Anterior cingulate cortex (tissue), 58 donors: Measurements from ENCODE around the gene RAP1GAP2.

Source experiments
- DNase-seq, 58 donors: peaks; one replicate each; lab custom pipeline; 2025; lab: John Stamatoyannopoulos, UW

The RAP1GAP2 gene

DNA sequence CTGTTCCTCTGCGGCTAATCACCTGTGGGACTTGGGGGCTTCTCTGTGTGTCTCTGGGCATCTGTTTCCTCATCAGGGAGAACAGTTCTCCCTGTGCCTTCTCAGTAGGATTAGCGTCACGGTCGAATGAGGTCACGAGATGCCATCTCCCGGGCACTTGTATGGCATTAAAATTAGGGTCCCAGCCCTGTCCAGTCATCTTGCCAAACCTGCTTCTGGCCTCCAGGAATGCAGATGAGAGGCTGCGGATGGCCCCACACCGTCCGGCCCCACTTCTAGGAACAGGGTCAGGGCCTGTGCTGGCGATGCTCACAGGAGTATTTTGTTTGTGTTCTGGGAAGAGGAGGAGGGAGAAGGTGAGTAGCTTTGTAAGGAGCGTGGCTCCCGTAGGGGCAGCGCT is 208.7 kb downstream of the RAP1GAP2 start:
- DNase-seq = peak in 3 of 58 donors; percentile 15 to 33 (median 20)

DNA sequence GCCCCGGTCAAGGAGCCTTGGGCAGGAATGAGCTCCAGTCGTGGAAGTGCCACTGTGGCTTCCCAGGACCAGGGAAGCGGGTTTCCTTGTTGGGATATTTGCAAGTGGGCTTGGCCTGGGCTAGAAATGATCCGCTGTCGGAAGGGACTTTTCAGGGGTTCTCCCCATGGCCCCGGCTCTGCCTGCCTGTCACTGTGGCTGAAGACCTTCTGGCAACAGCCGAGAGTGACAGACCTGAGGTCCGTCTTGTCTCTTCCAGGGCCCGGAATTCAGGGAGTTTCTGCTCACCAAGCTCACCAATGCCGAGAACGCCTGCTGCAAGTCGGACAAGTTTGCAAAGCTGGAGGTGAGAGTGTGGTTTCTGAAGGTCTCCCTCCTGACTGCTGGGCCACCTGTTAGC is 209.5 kb downstream of the RAP1GAP2 start:
- DNase-seq = no peak

DNA sequence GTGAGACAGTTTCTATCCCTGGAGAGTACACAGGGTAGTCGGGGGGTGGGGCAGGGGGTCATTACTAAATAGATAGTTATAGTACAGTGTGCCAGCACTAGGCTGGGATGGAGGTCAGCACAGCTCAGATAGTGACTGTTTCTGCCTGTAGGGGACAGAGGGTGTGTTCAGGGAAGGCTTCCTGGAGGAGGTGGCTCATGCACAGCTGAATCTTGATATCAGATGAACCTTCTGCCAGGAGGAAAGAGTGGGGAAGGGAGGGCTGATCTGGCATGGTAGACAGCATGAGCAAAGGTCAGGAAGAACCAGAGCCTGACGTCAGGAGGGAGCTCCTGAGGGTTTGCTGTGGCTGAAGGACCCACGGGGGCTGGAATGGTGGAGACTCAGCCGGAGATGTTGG is 210.6 kb downstream of the RAP1GAP2 start:
- no peak for DNase-seq

DNA sequence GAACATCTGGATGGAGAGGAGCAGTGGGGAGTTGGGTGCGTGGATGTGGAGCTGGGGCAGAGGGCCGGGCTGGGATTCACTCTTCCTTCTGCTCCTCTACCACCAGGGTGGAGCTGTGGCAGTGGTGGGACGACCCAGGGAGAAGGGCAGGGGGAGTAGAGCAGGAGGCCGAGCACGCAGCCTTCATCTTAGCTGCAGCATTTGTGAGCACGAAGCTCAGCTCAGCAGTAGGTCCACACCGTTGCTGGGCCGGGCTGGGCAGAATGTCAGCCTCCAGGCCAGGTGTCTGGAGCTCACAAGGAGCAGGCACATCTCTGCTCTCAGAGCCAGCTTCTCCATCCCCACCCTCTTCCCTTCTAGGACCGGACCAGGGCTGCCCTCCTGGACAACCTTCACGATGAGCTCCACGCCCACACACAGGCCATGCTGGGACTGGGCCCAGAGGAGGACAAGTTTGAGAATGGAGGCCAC is 211.4 kb downstream of the RAP1GAP2 start:
- DNase-seq = no peak

DNA sequence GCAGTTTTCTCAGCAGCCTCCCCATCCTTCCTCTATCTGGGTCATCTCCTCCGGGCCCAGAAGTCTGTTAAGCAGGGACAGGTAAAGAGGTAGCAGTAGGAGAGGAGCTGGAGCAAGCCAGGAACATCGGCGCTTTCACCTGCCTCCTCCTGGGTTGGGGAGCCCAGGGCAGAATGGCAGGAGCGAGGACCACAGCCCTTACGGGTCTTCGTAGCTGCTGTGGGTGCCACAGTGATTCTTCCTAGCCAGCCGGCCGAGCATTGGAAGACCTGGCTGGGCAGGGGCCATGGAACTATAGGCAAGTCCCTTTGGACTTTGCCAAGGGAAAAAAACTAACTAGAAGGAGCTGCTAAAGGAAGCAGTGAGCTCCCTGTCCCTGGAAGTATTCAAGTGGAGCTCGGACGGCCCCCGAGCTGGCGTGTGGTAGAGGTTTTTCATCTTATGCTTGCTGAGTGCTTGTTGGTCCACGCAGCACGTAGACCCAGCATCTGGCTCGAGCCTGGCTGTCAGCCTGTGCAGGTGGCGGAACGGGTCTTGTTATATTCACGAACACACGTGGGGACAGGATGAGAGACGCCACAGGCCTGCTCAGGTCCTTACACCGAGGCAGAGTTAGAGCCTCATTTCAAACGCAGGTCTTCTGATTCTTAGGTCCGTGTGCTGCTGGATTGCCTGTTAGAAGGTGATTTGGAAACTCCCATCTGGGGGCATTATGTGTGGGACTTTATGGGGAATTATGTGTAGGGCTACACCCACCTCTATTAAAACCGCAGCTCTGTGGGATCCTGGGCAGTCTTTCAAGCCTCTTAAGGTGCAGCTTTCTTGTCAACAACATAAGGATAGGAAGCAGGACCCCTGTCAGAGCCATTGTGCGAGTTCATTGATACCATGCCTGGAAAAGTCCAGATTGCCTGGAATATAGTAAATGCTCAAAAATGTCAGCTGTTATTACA is 212.4 kb downstream of the RAP1GAP2 start:
- no peak for DNase-seq

DNA sequence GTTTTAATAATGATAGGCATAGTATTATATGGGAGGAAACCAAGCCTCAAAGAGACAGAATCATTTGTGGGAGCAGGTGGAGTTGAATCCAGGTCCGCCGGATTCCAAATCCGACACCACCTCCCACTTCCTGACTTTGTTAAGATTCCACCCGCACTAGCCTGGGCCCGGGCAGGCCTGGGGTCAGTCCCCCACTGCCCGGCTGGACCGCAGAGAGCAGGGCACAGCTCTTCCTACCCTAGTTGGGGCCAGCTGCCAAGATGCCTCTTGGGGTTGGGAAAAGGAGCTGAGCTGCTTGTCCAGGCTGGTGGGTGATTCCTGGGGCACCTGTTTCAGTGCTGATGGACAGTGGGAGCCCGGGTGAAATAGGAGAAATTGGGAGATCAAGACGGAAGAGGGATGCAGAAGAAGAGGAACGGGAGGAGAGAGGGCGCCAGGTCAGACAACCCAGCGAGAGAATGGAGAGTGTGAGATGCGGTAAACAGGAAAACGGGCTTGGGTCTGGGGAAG is 213.2 kb downstream of the RAP1GAP2 start:
- DNase-seq = no peak

DNA sequence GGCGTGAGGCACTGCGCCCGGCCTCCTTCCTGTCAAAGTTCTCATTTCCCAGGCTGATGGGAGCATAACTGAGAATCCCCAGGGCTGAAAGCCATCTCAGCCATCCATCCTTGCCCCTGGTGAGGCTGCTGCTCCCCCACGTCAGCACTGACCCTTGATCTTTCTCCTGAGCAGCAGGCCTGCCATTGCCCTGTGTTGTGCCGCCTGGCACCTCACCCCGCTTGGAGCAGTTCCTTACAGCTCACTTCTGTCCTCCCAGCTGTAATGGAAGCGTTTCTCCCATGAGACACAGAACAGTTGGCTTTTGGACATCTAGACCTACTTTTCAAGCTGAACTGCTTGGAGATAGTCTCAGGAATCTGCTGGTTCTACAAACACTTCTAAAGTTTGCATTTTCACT is 215.7 kb downstream of the RAP1GAP2 start:
- DNase-seq = peak in 1 of 58 donors; percentile 18

DNA sequence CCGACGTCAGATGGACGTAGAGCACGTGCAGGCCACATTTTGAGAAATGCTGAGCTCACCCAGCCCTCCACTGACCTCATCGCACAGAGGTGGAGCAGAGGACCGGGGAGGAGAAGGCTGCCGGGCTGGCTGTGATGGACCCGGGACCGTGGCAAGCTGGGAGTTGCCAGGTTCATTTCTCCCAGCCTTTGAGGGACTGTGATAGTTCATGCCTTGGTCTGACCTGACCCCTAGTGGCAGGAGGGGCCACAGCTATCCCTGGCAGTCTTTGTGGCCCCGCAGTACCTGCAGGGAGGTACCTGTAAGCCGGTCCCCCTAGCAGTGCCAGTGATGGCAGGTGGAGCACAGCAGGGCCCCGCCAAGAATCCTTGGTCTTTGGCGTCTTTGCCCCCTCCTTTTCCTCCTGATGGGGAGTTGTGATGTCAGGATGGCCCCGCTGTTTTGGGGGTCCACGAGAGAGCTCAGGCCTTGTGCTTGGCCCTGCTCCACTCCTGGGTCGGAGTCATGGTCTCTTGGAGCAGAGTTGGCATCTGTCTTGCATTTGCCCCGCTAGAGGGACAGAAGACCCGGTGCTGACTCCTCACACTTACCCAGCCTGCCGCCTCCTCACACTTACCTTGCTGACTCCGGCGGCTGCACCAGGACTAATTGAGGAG is 216.8 kb downstream of the RAP1GAP2 start:
- peak in 42 of 58 donors; percentile 9 to 67 (median 36) for DNase-seq

DNA sequence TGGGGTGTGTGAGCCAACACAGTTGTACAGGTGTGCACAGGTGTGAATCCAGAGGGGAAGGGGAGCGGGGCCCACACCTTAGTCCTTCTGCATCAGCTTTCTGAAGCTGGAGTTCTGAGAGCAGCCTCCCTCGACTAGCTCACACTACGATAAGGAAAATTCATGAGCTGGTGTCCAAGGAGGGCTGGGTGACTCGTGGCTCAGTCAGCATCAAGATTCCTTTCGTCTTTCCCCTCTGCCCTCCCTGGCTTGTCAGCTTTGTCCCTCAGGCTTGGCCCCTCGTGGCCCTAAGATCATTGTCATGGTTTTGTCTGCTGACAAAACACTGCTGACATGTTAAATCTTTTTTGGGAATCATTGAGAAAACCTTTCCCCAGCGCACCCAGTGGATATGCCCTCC is 219.7 kb downstream of the RAP1GAP2 start:
- no peak for DNase-seq

DNA sequence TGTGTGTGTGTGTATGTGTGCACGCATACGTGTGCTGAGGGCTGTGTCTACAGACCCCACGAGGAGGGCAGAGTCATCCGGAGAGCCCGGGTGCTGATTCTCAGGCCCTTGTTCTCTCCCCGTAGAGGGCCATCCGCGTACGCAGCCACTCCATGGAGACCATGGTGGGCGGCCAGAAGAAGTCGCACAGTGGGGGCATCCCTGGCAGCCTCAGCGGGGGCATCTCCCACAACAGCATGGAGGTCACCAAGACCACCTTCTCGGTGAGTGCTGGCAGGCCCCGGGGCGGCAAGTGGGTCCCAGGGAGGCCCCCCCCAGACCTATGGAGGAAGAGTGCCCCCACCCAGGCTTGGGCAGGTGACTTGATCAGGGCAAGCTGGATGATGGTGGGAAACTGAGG is 221.7 kb downstream of the RAP1GAP2 start:
- no peak for DNase-seq

DNA sequence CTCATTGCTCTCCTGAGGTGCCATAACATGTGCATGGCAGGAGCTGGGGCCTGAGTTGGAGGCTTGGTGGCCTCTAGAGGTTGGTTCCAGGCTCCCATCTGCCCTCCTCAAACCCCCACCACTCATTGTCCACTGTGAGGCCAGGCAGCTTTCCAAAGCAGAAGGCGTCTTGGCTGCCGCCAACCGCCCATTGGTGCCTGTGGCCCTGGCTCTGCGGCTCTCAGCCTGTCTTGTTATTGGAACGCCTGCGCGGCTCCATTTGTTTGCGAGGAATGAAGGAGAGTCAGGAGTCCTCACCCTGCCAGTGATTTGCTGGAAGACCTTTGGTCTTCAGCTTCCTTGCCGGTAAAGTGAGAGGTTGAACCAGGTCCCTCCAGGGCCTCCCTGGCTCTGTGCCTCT is 223.5 kb downstream of the RAP1GAP2 start:
- DNase-seq = no peak

DNA sequence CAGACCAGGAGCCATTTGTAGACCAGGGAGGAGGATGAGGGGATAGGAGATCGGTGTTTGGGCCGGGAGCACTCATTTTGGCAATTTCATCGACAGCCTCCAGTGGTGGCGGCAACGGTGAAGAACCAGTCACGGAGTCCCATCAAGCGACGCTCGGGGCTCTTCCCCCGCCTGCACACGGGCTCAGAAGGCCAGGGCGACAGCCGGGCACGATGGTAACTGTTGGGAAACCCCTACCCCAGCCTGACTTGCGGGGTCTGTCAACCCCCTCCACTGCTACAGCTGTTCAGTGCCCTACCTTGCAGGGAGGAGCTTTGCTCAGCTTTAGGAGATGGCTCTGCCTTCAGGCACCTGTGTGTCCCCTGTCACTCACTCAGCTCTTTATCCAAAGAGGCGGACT is 224.1 kb downstream of the RAP1GAP2 start:
- no peak for DNase-seq

DNA sequence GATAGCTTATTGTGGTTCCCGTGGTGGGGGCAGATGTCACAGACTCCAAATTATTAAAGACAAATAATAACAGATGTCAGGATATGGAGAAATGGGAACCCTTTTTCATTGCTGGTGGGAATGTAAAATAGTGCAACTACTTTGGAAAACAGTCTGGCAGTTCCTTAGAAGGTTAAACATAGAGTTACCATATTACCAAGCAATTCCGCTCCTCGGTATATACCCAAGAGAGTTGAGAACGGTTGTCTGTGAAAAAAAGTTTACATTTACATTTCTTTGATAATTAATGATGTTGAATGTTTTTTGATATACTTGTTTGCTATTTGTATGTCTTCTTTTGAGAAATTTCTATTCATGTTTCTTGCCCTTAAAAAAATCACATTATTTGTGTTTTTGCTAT is 226.0 kb downstream of the RAP1GAP2 start:
- no peak for DNase-seq

DNA sequence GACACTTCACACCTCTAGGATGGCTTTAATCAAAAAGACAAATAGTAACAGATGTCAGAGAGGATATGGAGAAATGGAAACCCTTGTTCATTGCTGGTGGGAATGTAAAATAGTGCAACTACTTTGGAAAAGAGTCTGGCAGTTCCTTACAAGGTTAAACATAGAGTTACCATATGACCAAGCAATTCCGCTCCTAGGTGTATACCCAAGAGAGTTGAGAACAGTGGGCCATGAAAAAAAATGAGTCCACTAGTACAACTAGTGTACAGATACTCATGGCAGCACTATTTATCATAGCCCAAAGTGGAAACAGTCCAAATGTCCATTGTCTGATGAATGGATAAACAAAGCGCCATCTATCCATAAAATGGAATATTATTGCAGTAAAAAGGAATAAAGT is 228.1 kb downstream of the RAP1GAP2 start:
- DNase-seq = no peak

DNA sequence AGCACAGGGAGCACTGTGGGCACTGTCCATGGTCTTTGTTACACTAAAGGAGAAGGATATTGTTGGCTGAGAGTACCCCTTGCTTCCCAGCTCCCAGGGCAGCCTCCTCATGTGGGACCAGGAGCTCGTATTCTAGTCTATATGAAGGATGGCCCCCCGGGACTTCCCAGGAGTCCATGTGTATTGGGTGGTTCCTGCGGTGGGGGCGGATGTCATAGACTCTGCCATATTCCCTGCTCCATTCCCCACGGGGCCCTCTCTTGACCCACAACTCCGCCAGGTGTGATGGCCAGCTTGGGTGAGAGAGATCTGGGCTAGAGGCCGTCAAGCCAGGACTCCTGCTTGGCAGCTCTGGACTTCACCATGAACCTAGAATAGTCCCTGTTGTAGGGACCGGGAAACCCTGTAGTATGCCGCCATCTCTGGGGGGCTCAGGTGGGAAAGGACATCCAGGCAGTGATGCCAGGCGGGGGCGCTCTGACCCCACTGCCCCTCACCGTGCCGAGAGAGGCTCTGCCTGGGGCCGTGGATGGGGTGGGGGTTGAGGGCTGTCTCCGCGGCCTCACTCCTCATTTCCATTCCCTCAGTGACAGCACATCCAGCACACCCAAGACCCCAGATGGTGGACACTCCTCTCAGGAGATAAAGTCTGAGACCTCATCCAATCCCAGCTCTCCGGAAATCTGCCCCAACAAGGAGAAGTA is 229.3 kb downstream of the RAP1GAP2 start:
- no peak for DNase-seq

DNA sequence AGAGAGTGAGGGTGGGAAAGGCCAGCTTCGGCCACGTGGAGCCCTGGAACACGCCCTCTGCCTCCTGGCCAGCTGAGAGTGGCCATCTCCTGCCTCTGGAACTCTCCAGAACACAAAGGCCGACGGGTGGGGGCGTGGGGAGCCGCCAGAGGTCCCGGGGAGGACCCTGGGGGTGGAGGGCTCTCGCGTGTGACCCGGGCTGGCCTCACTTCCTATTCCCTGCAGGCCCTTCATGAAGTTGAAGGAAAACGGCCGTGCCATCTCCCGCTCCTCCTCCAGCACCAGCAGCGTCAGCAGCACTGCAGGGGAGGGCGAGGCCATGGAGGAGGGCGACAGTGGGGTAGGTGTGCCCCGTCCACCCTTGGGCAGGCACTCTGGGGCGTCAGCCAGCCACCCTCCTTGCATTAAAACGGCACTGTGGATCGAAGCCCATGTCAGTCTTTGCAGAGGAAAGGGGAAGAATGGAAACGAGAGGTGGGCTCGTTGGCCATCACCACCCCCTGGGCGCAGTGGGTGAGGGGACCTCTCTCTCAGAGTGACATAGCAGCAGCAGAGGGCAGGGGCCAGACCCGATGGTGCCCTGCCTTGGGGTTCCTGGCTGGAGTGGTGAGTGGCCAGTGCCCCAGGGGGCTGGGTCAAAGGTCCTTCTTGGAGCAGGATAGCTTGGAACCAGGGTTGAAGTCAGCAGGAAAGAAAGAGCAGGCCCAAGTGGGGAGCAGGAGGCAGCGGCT is 230.1 kb downstream of the RAP1GAP2 start:
- DNase-seq = no peak

DNA sequence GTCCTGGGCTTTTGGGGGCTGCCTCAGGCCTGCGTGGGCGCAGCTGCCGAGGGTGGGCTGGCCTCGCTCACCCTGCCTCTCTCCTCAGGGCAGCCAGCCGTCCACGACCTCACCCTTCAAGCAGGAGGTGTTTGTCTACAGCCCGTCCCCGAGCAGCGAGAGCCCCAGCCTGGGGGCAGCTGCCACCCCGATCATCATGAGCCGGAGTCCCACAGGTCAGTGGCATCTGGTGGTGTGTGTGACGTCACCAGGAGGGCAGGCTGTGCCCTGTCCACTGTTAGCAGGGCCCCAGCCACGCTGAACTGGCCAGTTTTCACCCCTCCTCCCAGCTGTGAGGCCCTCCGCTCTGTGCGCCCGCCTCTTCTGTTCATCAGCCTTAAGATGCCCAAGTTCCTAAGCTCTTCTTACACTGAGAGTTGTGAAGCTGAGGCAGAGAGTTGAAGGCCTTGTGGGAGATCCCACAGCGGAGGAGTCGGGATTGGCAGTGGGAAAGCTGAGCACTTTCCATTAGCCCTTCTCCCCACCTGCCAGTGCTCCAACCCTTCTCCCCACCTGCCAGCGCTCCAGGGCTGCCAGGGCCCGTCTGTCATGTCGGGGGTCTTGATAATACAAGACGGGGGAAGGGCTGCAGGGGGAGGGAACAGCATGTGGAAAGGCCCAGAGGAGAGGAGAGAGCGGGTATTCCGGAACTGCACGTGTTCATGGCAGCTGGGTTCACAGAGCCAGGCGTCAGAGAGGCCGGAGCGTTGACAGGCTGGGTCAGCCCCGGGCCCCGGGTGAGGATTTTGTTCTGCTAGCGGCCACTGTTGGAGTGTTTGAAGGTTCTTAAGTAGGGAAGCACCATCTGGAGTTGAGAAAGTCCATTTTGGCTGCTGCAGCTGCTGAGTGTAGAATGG is 230.9 kb downstream of the RAP1GAP2 start:
- DNase-seq = no peak

DNA sequence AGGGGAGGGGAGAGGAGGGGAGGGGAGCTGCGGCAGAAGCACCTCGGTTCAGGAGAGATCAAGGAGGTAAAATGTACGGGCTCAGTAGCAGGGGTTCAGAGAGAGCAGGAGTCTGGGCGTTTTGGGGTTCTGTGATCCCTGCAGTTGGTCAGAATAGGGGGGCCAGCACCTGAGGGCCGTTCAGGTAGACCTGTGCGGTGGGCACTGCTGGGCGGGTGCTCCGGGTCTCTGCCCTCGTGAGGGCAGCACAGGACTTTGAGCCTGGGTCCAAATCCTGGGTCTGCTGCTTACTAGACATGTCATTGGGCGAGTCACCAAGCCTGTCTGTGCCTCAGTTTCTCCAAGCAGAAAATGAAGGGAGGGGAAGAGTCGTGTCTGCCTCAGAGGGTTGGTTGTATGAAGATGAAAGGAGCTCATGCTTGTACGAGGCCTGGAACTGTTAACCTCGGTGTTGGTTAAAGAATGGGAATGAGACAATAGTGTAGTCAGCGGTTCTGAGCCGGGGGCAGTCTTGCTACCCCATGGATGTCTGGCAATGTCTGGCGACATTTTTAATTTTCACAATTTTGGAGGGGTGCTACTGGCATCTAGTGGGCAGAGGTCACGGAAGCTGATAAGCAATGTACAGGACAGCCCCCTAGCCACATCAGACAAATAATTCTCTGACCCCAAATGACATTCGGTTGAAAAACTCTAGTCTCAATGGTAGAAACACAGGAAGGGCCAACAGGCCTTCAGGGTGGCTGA is 231.7 kb downstream of the RAP1GAP2 start:
- DNase-seq = no peak
